Stromal cell of bone marrow (primary cell): ENCODE measurements around the gene GFOD1.

Source experiments
- DNase-seq: peaks from one replicate; pipeline ENCODE4 v3.0.0-alpha.2; 2012; ENCODE audit warnings: low read depth

Gene GFOD1

GRCh38 chr6:13315896-13316295 lies 171.5 kb downstream of the GFOD1 start:
- no peak for DNase-seq

DNA sequence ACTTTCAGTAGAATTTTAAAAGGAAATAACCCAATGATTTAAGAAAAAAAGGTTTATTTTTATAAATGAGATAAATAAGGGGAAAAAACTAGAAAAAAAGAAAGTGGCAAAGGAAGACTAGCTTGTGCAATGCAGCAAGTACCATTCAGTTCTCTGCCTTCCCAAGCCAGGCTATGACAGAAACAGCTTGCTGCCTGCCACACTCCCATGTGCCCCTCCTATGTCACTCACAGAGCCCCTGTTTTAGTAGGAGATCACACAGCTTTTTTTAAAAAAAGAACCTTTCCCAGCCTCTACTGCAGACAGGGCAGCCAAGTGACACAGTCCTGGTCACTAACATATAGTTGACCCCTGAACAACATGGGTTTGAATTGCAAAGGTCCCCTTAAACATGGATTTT lies 172.6 kb downstream of the GFOD1 start:
- DNase-seq, result no peak

DNA sequence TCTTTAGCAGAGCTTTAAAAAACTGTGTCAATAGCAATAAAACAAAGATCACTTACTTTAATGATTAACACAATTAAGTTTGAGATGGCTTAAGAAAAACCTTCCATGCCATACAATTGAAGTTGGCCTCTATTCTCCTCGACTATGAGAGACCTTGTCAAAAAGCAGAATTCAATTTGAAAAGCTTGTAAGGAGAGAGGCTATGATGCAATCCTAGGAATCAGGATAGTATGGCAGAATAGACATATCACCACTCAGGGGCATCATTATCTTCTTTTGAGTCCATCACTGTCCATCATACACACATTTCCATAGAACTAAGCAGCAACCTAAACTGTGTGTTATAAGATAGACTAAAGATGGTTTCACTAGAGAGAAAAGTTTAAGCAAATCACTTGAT lies 176.2 kb downstream of the GFOD1 start:
- DNase-seq, result no peak

DNA sequence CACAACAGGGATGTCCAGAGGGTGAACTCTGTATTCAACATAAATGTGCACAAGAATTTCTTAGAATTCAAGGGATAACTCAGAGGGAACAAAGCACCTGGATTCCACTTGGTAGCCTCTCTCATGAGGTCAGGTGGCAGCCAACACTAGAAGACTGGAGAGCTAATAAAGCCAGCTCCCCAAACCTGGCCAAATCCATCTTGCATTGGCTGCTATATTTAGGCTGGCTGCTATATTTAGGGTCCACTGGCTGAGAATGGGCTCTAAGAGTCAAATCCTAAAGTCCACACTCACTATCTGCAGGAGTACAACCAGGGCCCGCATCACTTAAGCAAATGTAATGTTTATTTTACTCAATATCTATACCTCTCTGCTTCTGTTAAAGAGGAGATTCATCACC lies 179.1 kb downstream of the GFOD1 start:
- no peak for DNase-seq
